SKM-1 treated with dmso at 0.1 percent for 144 hours (cell line): ENCODE data around the gene FARS2.

Experiments used
- DNase-seq: peaks from one replicate; lab custom pipeline; 2025; ENCODE audit not compliant: unreplicated experiment; lab: John Stamatoyannopoulos, UW

FARS2 gene

DNA sequence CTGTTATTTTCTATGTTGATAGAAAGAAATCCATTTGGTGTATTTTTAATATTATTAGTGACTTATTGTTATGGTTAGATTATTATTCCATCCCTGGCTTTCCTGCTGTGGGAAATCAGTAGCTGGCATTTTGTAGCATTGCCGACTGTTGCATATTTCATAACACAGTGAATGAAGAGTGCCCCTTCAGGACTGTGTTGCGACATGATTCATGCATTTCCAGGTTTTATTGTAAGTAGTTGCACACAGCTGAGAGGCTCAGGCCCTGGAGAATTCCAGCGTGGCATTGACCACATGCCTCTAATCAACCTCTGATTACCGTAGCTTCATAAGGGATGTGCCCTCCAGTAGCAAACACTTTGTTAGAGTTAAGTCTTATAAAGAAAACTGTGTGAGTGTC, 263.9 kb downstream of the FARS2 start:
- DNase-seq = no peak

- no peak for DNase-seq
Observed at GRCh38 chr6:5529015-5529414, 267.7 kb downstream of the FARS2 start.

DNA sequence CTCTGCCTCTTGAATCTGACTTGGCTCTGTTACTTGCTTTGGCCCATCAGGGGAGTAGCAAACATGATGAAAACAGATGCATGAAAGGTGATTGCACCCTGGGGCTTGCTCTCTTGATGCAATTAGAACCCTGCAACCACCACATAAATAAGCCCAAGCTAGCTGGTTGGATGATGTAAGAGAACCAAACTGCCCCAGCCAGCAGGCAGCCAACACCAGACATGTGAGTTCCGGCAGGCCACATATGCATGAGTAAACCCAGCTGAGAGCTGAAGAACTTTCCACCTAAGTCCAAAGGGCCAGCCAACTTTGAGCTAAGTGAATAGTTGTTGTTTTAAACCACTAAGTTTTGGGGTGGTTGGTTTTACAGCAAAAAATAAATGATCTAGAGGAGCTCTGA, 268.4 kb downstream of the FARS2 start:
- no peak for DNase-seq

DNA sequence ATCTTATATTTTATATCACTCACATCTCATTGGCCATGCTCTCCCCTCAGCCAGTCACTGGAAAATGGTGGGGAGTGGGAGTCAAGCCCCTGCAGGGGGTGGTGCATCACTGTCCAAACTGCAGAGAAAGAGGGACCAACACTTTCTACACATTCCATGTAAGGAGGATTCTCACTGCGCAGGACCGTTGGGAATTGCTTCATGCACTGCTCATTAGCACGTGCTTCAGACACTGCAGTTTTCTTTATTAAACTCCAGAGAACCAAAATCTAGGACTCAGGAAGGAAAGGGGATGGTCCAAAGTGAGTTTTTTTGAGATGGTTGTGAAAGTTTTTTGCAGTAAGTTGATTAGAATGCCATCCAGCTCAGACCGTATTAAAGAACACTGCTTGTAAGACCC, 269.8 kb downstream of the FARS2 start:
- DNase-seq = no peak

GRCh38 chr6:5531853-5532375, 270.6 kb downstream of the FARS2 start:
- peak; percentile 13 for DNase-seq

GRCh38 chr6:5532941-5533340, 271.6 kb downstream of the FARS2 start:
- no peak for DNase-seq

GRCh38 chr6:5534643-5535042, 273.3 kb downstream of the FARS2 start:
- no peak for DNase-seq

GRCh38 chr6:5536644-5537043, 275.3 kb downstream of the FARS2 start:
- DNase-seq = no peak

DNA sequence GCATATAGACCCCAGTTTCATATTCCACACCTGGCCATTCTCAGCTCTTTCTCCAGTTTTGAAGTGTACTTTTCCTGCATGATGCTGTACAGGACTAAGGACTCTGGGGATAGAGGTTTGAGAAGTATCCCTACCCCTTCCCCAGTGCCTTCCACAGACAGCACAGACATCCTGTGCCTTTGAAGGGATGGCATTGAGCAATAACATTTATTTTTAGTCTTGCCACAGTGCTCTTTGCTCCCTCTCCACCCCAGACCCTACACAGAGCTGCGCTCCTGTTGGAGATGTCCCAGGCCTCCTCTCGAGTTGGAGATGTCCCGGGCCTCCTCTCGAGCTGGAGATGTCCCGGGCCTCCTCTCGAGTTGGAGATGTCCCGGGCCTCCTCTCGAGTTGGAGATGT, 275.8 kb downstream of the FARS2 start:
- no peak for DNase-seq

DNA sequence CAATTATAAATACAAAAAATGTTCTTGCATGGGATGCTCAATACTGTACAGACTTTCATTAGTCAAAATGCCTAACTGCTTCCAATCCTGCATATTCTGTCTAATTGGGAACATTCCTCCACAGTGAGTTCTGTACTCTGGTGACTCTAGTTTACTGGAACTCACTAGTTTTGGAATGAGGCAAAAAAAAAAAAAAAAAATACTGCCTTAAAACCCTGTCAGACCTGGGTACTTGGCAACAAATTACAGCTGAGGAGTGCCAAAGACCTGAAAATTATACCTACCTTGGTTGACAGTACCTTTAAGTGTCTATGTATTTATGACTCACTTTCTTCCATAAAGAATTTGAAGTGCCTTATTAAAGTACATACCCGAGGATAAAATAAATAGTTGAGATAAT, 276.7 kb downstream of the FARS2 start:
- DNase-seq = no peak

- DNase-seq = no peak
Observed at GRCh38 chr6:5540370-5540769, 279.1 kb downstream of the FARS2 start.

- DNase-seq = no peak
Observed at GRCh38 chr6:5541025-5541424, 279.7 kb downstream of the FARS2 start.

GRCh38 chr6:5541751-5542432, 280.6 kb downstream of the FARS2 start:
- no peak for DNase-seq

DNA sequence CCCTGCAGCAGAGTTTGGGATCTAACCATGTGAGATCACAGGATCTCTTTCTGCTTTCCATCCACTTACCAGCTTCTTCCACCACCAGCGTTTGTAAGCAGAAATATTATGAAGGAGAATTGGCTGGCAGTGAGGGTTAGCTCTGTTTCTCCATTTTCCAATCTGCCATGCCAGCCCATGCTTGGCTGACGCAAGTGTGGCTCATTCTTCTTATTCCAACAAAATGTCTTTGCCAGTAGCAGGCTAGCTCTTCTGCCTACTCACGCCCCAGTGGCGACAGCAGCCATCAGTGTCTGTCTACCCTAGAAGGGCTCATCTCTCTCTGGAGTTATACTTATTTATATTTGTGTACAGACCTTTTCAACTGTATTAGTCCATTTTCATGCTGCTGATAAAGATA, 286.2 kb downstream of the FARS2 start:
- DNase-seq = no peak

DNA sequence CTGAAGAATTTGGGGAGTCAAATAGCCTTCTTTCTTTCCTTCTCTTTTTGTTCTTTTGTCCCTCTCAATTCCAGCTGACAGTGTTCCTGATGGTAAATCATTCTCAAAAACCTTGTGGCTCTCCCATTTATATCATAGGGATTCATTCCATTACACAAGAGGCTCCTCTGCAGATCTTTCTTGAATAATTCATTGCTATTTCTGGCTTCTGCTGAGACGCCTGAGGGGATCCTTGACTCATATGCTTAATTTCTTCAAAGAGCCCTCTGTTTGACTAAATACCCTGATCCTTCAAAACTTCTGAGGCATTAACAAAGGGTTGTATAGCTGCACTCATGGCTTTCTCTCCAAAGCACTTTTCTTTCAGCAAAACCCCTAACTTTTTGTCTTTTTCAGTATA, 289.3 kb downstream of the FARS2 start:
- no peak for DNase-seq

DNA sequence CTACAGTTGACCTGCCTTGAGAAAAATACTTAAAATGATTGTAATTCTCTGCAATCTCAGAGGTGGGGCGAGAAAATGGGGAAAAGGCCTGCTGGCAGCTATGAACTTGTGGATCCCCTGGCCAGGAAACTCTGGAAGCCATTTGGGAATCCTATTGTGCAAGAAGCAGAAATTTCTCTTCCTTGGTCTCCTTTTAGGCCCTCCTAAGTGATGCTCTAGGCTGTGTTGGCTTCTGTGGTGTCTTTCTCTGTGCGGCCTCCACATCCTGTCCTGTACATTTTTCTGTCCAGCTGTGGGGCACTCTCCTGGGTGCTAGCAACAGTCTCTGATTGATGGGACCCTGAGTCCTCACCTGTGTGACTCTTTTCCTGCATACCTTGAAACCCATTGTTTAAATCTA, 290.9 kb downstream of the FARS2 start:
- DNase-seq = no peak

DNA sequence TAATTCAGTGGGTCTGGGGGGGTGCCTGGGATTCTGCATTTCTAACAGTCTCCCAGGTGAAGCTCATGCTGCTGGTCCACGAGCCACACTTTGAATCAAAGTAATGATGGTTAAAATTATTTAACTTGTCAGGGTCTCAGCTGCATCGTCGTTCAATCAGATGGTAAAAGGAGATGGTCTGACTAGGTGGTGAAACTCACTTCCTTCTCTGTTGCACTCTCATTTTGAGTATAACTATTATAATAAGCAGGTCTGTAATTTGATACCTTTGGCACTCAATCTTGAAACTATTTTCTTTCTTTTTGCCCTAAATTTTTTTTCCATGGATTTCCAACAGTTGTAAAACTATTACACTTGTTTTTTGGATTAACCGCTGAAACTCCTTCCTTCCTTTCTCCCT, 292.5 kb downstream of the FARS2 start:
- no peak for DNase-seq

- DNase-seq = no peak
Observed at GRCh38 chr6:5554226-5554625, 292.9 kb downstream of the FARS2 start.

DNA sequence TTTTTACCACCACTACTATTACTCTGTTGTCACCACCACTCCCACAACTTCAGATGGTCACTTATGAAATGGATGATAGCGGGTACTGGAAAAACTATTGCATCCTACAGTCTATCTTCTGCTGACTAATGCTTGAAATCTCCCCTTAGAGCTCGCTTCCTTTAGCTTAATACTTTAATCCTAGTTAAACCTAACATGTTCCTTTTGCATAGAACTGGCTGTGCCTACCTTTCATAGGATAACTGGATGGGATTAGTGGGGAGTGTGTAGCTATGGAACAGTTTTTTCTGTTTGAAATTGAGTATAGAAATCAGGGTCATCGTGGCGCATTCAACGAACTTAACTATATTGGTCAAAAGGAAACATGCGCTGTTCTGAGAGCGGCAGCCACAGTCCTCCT, 294.7 kb downstream of the FARS2 start:
- DNase-seq = no peak

GRCh38 chr6:5557506-5557905, 296.2 kb downstream of the FARS2 start:
- no peak for DNase-seq

GRCh38 chr6:5559651-5560050, 298.3 kb downstream of the FARS2 start:
- no peak for DNase-seq

DNA sequence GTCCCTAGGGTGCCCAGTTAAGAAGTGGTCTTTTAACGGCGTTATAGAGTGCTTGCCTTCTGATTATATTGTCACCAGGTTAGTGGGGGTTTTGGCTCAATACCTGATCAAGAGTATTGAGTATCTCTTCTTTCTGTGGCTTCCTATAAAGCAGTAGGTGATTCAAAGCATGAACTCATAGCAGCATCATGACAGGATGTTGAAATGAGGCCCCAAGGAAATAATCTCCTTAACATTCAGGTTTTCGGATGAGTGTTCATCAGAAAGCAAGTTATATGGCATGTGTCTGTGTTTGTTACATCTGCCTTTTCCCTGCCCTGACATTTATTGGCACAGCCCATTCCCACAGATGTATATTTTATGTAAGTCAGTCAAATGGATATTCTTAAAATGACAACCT, 301.0 kb downstream of the FARS2 start:
- DNase-seq = no peak

GRCh38 chr6:5563086-5563485, 301.8 kb downstream of the FARS2 start:
- DNase-seq = no peak
